ENCODE results near the gene PTPN14. TPM values are rescaled to one million over a fixed set of nuclear protein-coding genes. Genes with fewer than 3 reads are reported as not detected.

The PTPN14 gene
- total and polyA plus RNA-seq, 2 of the 8 experiments (the other 6 are each of a cell fraction or from before 2014, with no cell fraction given) = 14.4 to 93.6 TPM

DNA sequence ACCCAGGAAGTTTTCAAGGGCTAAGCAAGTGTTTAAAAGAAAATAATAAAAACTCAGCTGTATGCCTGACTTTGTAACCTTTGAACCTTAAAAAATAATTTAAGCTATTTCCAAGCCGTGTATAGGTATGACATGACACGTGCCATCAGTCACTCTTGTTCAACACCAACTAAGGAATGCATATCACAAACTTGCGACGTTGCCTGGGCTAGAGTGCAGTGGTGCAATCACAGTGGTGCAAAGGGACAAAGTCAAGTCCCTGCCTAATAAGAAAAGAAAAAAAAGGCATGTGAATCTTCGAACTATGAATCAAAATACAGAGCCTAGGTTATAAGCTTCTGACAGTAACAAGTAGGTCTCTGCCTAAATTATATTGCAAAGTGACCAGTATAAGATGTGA is 191.3 kb downstream of the PTPN14 start:
- H2BK15ac ChIP-seq (ENCODE audit: low read length) = no peak overlapping the region
- no peaks in the 10 kb centered on the region for H3K79me2 ChIP-seq (ENCODE audit: control insufficient read depth in 1 of 2, insufficient read depth in 2 of 2, low read length in 2 of 2)
- H3K27ac ChIP-seq (ENCODE audit: low read depth, low read length) = no peak overlapping the region
- no peak overlapping the region for H2BK20ac ChIP-seq (ENCODE audit: low read length)
- H4K5ac ChIP-seq (ENCODE audit: insufficient read length, low read depth, low read length) = no peak overlapping the region
- ChIA-PET POLR2A (ENCODE audit: partially characterized antibody) (interaction anchor here (2.0 kb wide), 1 partner anchor 8 kb away, joined by 4 read pairs; no protein-coding TSS in a partner anchor), CTCF (ENCODE audit: partially characterized antibody) (interaction anchor here (0.8 to 11.1 kb wide), 6 partner anchors 9 to 136 kb away, joined by 3 to 124 read pairs (median 4); no protein-coding TSS in a partner anchor)
- H2AFZ ChIP-seq (ENCODE audit: low read length) = no peak overlapping the region
- H3K79me1 ChIP-seq (ENCODE audit: low read depth, low read length) = no peaks in the 10 kb centered on the region; the same call in 1 of the 2 replicates
- H3K4me3 ChIP-seq (ENCODE audit: extremely low read depth in 1 of 4, insufficient read depth in 2 of 4, low read depth in 3 of 4, low read length in 4 of 4) = no peak overlapping the region
- no peaks in the 10 kb centered on the region for H3K9me3 ChIP-seq (ENCODE audit: insufficient read depth in 2 of 2, low read depth in 1 of 2, low read length in 1 of 2)
- no peak overlapping the region for H3K9ac ChIP-seq (replicated peaks in 1 of 4; ENCODE audit: extremely low read depth in 1 of 4, low read depth in 3 of 4, low read length in 3 of 4)
- H4K20me1 ChIP-seq (replicated peaks in 1 of 2; ENCODE audit: control insufficient read depth in 1 of 2, insufficient read depth in 2 of 2, low read length in 2 of 2) = no peaks in the 10 kb centered on the region
- no peak for FAIRE-seq
- no peak overlapping the region for H4K8ac ChIP-seq (ENCODE audit: extremely low read depth, insufficient read depth, low read length)
- no peak overlapping the region for H3K56ac ChIP-seq (replicated peaks; ENCODE audit: insufficient read length, low read depth, low read length)
- H3K36me3 ChIP-seq (ENCODE audit: control insufficient read depth in 2 of 4, insufficient read depth in 4 of 4, low read length in 3 of 4) = peaks cover 2 to 59% (median 20%) of the 10 kb centered on the region in 4 experiments; a peak in 7 of 8 replicates
- no peak overlapping the region for H2BK5ac ChIP-seq (ENCODE audit: low read depth, low read length)
- 96% methylated on average over 5 of the region's 5 CpGs; no CpG with 5 or more reads in 1 of the 2 experiments for WGBS, 2 experiments (ENCODE audit: extremely low coverage in 1 of 2, insufficient coverage in 1 of 2, insufficient read length in 1 of 2, insufficient replicate concordance in 2 of 2, low coverage in 1 of 2, low lambda C conversion rate in 2 of 2, missing lambda C conversion rate in 1 of 2)
- H3K23ac ChIP-seq (ENCODE audit: insufficient read length) = no peak overlapping the region
- H3K14ac ChIP-seq (ENCODE audit: insufficient read length) = no peak overlapping the region
- peaks cover 2% of the 10 kb centered on the region; the same call in 1 of the 2 replicates for H3K23me2 ChIP-seq (ENCODE audit: low read depth, low read length)
- H3K4me1 ChIP-seq (replicated peaks in 1 of 4; ENCODE audit: control insufficient read depth in 3 of 4, insufficient read depth in 4 of 4, low read length in 3 of 4) = peaks cover 0 to under 1% (median 0%) of the 10 kb centered on the region in 4 experiments; a peak in 1 of 7 replicates
- no peaks in the 10 kb centered on the region for H3K27me3 ChIP-seq (replicated peaks in 1 of 4; ENCODE audit: control insufficient read depth in 3 of 4, extremely low read depth in 1 of 4, insufficient read depth in 3 of 4, low read length in 3 of 4)
- H3K18ac ChIP-seq (ENCODE audit: extremely low read depth, low read length) = no peak overlapping the region
- H3K4me2 ChIP-seq (ENCODE audit: insufficient read depth in 1 of 2, low read depth in 2 of 2, low read length in 2 of 2) = no peak overlapping the region
- DNase-seq (ENCODE audit: low read depth in 1 of 2, low spot score in 2 of 2) = no peak
- no peak overlapping the region for H4K91ac ChIP-seq (replicated peaks; ENCODE audit: insufficient read length, low read length)
- no peak overlapping the region for H3K4ac ChIP-seq (replicated peaks; ENCODE audit: insufficient read length, low read depth, low read length)
- no peak overlapping the region for H2BK120ac ChIP-seq (replicated peaks; ENCODE audit: low read depth, low read length)
- H2BK12ac ChIP-seq (ENCODE audit: low read depth, low read length) = no peak overlapping the region
- no peak overlapping the region for H2AK5ac ChIP-seq (ENCODE audit: low read depth, low read length)
- no peak for TF ChIP-seq CEBPB (IDR thresholded peaks at IDR 0.05; ENCODE audit: low read depth, low read length)
- TF ChIP-seq MAFK (IDR thresholded peaks at IDR 0.05; ENCODE audit: low read depth, low read length) = no peak
- TF ChIP-seq BRCA1 (IDR thresholded peaks at IDR 0.05; ENCODE audit: low read depth, low read length) = no peak
- no peak for TF ChIP-seq CHD2 (IDR thresholded peaks at IDR 0.05; ENCODE audit: low read length)
- no peak for TF ChIP-seq RXRA (IDR thresholded peaks at IDR 0.05; ENCODE audit: insufficient read depth, low read depth, low read length)
- no peak for TF ChIP-seq NANOG (IDR thresholded peaks at IDR 0.05; ENCODE audit: insufficient read depth, low read depth, low read length, poor library complexity, severe bottlenecking)
- no peak for TF ChIP-seq RAD21 (IDR thresholded peaks at IDR 0.05 in 1 of 2, conservative IDR thresholded peaks at IDR 0.05 in 1 of 2; ENCODE audit: low read depth in 2 of 2, low read length in 2 of 2)
- TF ChIP-seq TCF12 (IDR thresholded peaks at IDR 0.05; ENCODE audit: low read depth, low read length) = no peak
- TF ChIP-seq HDAC2 (IDR thresholded peaks at IDR 0.05; ENCODE audit: borderline replicate concordance in 1 of 2, low read depth in 2 of 2, low read length in 2 of 2) = no peak
- no peak for TF ChIP-seq SP4 (IDR thresholded peaks at IDR 0.05; ENCODE audit: low read length)
- TF ChIP-seq JUN (IDR thresholded peaks at IDR 0.05; ENCODE audit: low read depth, low read length) = no peak
- no peak for TF ChIP-seq SP1 (IDR thresholded peaks at IDR 0.05; ENCODE audit: low read depth, low read length)
- no peak for TF ChIP-seq PHF8 (conservative IDR thresholded peaks at IDR 0.05; ENCODE audit: low read depth, low read length)
- no peak for TF ChIP-seq TBP (IDR thresholded peaks at IDR 0.05; ENCODE audit: low read depth, low read length)
- no peak for TF ChIP-seq KDM5A (IDR thresholded peaks at IDR 0.05; ENCODE audit: low read length)
